ENCODE results near the gene ARHGEF2. TPM values are rescaled to one million over a fixed set of nuclear protein-coding genes. Genes with fewer than 3 reads are reported as not detected.

The ARHGEF2 gene
- total and polyA plus RNA-seq, 10 of the 15 experiments (the other 5 are each of a cell fraction or from before 2014, with no cell fraction given) = 8.1 to 113 (median 69.9) TPM

DNA sequence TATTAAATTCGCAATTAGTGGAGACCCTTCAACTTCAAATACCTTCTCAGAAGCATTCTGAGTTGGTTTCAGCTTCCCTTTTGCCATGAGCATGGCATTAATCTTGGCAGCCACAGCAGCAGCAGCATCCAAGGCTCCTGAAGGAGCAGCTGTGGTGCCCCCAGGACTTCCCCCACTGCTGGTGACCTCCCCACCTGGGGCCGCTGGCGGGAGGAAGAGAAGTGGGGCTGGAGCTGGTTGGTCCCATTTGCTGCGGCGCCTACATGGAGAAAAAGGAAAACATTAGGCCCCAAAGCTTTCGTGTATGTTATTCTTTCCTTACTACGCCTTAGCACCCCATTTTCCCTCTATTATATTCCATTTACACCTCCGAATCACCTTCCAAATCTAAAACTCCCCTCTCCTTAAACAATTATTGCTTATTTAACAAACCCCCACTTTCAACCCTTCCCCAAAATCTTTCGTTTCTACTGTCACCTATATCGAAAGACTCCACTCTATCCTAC is 44.7 kb downstream of the ARHGEF2 start:
- in situ Hi-C loops (cut with MboI) = loop anchor here (5.0 kb wide), 1 partner anchor 134 kb away; no protein-coding TSS in a partner anchor
- FAIRE-seq (no peak), DNase-seq (ENCODE audit: low read depth, low spot score) (no peak), ATAC-seq (peak; percentile 22)
- Histone ChIP-seq H3K4me1 (ENCODE audit: control insufficient read depth, insufficient read depth, low read length) (peaks cover 13% of the 10 kb centered on the region), H3K79me2 (ENCODE audit: control insufficient read depth, insufficient read depth, low read length) (peaks cover 53% of the 10 kb centered on the region), H3K27ac (ENCODE audit: control insufficient read depth, insufficient read depth) (peak overlapping the region; percentile 87), H4K20me1 (ENCODE audit: control insufficient read depth, insufficient read depth) (peaks cover 5% of the 10 kb centered on the region; the same call in 1 of the 2 replicates), H3K27me3 (replicated peaks in 1 of 2; ENCODE audit: control insufficient read depth in 2 of 2, insufficient read depth in 2 of 2, low read length in 1 of 2) (no peaks in the 10 kb centered on the region), H3K4me2 (ENCODE audit: control insufficient read depth, insufficient read depth) (peak overlapping the region; percentile 80), H3K36me3 (ENCODE audit: control insufficient read depth in 2 of 2, insufficient read depth in 2 of 2, low read length in 1 of 2) (peaks cover 2 to 19% of the 10 kb centered on the region in 2 experiments), H2AFZ (ENCODE audit: control insufficient read depth, low read depth, low read length) (no peak overlapping the region; the same call in 1 of the 2 replicates), H3K9ac (ENCODE audit: control insufficient read depth, insufficient read depth, low read length) (peak overlapping the region; percentile 89), H3K4me3 (peak overlapping the region; percentile 99), H3K9me3 (replicated peaks; ENCODE audit: control insufficient read depth, insufficient read depth, low read length) (no peaks in the 10 kb centered on the region)
- CTCF ChIA-PET = interaction anchor here (0.9 to 6.4 kb wide), 9 partner anchors 43 to 683 kb away, joined by 3 to 84 read pairs (median 5); partner anchors contain the start of gene SYT11
- RAD21 ChIA-PET (ENCODE audit: unreplicated experiment) = interaction anchor here (0.6 to 6.4 kb wide), 10 partner anchors 9 to 193 kb away, joined by 3 to 49 read pairs (median 6); partner anchors contain the start of genes ARHGEF2 and SYT11
- intact Hi-C loops (cut with micrococcal nuclease; ENCODE audit: unreplicated experiment) = loop anchor here (2.0 kb wide), 2 partner anchors 77 to 79 kb away; partner anchors contain the start of gene GON4L
- TF ChIP-seq TCF12 (IDR thresholded peaks at IDR 0.05; ENCODE audit: low read depth, low read length) (0 out of 2 replicates have a peak, but pooled peaks have one; percentile 12), IKZF1 (conservative IDR thresholded peaks at IDR 0.05) (no peak), BMI1 (IDR thresholded peaks at IDR 0.05; ENCODE audit: borderline replicate concordance) (0 out of 2 replicates have a peak, but pooled peaks have one; percentile 16), RUNX3 (IDR thresholded peaks at IDR 0.05; ENCODE audit: low read length) (no peak), LARP7 (IDR thresholded peaks at IDR 0.05) (peak; percentile 39; the same call in 1 of the 2 replicates), WRNIP1 (IDR thresholded peaks at IDR 0.05; ENCODE audit: borderline replicate concordance, low read depth, low read length) (0 out of 2 replicates have a peak, but pooled peaks have one; percentile 79), GATAD2B (conservative IDR thresholded peaks at IDR 0.05; ENCODE audit: low read depth) (0 out of 2 replicates have a peak, but pooled peaks have one; percentile 17)
- TF ChIP-seq, protein P1, sequence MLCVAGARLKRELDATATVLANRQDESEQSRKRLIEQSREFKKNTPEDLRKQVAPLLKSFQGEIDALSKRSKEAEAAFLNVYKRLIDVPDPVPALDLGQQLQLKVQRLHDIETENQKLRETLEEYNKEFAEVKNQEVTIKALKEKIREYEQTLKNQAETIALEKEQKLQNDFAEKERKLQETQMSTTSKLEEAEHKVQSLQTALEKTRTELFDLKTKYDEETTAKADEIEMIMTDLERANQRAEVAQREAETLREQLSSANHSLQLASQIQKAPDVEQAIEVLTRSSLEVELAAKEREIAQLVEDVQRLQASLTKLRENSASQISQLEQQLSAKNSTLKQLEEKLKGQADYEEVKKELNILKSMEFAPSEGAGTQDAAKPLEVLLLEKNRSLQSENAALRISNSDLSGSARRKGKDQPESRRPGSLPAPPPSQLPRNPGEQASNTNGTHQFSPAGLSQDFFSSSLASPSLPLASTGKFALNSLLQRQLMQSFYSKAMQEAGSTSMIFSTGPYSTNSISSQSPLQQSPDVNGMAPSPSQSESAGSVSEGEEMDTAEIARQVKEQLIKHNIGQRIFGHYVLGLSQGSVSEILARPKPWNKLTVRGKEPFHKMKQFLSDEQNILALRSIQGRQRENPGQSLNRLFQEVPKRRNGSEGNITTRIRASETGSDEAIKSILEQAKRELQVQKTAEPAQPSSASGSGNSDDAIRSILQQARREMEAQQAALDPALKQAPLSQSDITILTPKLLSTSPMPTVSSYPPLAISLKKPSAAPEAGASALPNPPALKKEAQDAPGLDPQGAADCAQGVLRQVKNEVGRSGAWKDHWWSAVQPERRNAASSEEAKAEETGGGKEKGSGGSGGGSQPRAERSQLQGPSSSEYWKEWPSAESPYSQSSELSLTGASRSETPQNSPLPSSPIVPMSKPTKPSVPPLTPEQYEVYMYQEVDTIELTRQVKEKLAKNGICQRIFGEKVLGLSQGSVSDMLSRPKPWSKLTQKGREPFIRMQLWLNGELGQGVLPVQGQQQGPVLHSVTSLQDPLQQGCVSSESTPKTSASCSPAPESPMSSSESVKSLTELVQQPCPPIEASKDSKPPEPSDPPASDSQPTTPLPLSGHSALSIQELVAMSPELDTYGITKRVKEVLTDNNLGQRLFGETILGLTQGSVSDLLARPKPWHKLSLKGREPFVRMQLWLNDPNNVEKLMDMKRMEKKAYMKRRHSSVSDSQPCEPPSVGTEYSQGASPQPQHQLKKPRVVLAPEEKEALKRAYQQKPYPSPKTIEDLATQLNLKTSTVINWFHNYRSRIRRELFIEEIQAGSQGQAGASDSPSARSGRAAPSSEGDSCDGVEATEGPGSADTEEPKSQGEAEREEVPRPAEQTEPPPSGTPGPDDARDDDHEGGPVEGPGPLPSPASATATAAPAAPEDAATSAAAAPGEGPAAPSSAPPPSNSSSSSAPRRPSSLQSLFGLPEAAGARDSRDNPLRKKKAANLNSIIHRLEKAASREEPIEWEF (IDR thresholded peaks at IDR 0.05; ENCODE audit: insufficient replicate concordance, low read depth, low read length) = no peak
- BruUV-seq (replicated peaks) = no TSS peak
- 3% methylated on average over 10 of the region's 10 CpGs for WGBS (ENCODE audit: insufficient coverage, insufficient replicate concordance, low lambda C conversion rate, missing lambda C conversion rate)
- POLR2A ChIA-PET = interaction anchor here (0.6 to 4.2 kb wide), 11 partner anchors 11 to 433 kb away, joined by 3 to 78 read pairs (median 8); partner anchors contain the start of genes ARHGEF2, GON4L, RIT1 and SYT11
- SMC1A ChIA-PET (ENCODE audit: uncharacterized antibody, unreplicated experiment) = interaction anchor here (0.7 to 6.0 kb wide), 15 partner anchors 17 to 132 kb away, joined by 3 to 51 read pairs (median 5); partner anchors contain the start of genes GON4L, SSR2 and SYT11

All from GM12878 (cell line).